SK-N-SH (cell line): Measurements from ENCODE around the gene TCTN2. TPM values are rescaled to one million over a fixed set of nuclear protein-coding genes. Genes with fewer than 3 reads are reported as not detected.

Source experiments
- CTCF ChIA-PET: fragments of 300-600, 350-600 bp; formaldehyde crosslinking; extraction: SDS; loops from one replicate; lab custom pipeline; 2021; lab: Yijun Ruan, JAX
- POLR2A ChIA-PET: fragments of 350-600 bp; sonication (Branson Sonifier 250); formaldehyde crosslinking; extraction: SDS; loops from one replicate; lab custom pipeline; 2020; ENCODE audit warnings: antibody characterized with exemption, inconsistent platforms; lab: Yijun Ruan, JAX
- DNase-seq: peaks from one replicate; pipeline ENCODE4 v3.0.0; 2012
- H2AFZ ChIP-seq: fragments of 200-600 bp; sonication (generic); 2 replicates; pipeline ENCODE4 v1.8.1; 2016; ENCODE audit warnings: antibody characterized with exemption, mild to moderate bottlenecking, low read depth
- H3F3A ChIP-seq: fragments of 200-600 bp; sonication (generic); replicated peaks from 2 replicates; pipeline ENCODE3; 2016; ENCODE audit warnings: antibody characterized with exemption, mild to moderate bottlenecking; ENCODE audit not compliant: insufficient read depth
- H3K27ac ChIP-seq, 2 experiments: fragments of 200-500 bp in 1 of 2; fragments of 200-600 bp in 1 of 2; sonication (Bioruptor generic) in 1 of 2; sonication (generic), shearing (Covaris generic) in 1 of 2; 2 replicates each; pipeline versions ENCODE4 v1.5.1 to v1.6.1; 2014 to 2016; ENCODE audit warnings: low read depth in 2 of 2, inconsistent platforms in 1 of 2, low read length in 1 of 2, mild to moderate bottlenecking in 1 of 2, mixed read lengths in 1 of 2
- H3K27me3 ChIP-seq: fragments of 200-600 bp; sonication (generic), shearing (Covaris generic); 2 replicates; pipeline ENCODE4 v1.6.1; 2016; ENCODE audit warnings: mixed run types; ENCODE audit not compliant: insufficient read depth
- H3K36me3 ChIP-seq, 2 experiments: fragments of 200-500 bp in 1 of 2; fragments of 200-600 bp in 1 of 2; sonication (Bioruptor generic) in 1 of 2; sonication (generic) in 1 of 2; replicated peaks in 1 of 2; 2 replicates each; pipeline versions ENCODE3 to v1.5.1; 2014 to 2016; ENCODE audit warnings: low read length in 1 of 2, mild to moderate bottlenecking in 1 of 2; ENCODE audit not compliant: insufficient read depth in 2 of 2, control insufficient read depth in 1 of 2
- H3K4me1 ChIP-seq, 2 experiments: fragments of 200-500 bp in 1 of 2; fragments of 200-600 bp in 1 of 2; sonication (Bioruptor generic) in 1 of 2; sonication (generic), shearing (Covaris generic) in 1 of 2; 2 replicates each; pipeline versions ENCODE4 v1.5.1 to v1.6.1; 2014 to 2016; ENCODE audit warnings: low read depth in 1 of 2, low read length in 1 of 2, mixed run types in 1 of 2; ENCODE audit not compliant: insufficient read depth in 2 of 2, control insufficient read depth in 1 of 2
- H3K4me2 ChIP-seq: fragments of 200-600 bp; sonication (generic), shearing (Covaris generic); 2 replicates; pipeline ENCODE4 v1.6.1; 2017; ENCODE audit warnings: mixed run types
- H3K4me3 ChIP-seq, 2 experiments: fragments of 200-500 bp in 1 of 2; fragments of 200-600 bp in 1 of 2; sonication (Bioruptor generic) in 1 of 2; sonication (generic), shearing (Covaris generic) in 1 of 2; 2 replicates each; pipeline versions ENCODE4 v1.5.1 to v1.8.1; 2014 to 2016; ENCODE audit warnings: low read depth in 2 of 2, inconsistent platforms in 1 of 2, low read length in 1 of 2, mild to moderate bottlenecking in 1 of 2, mixed read lengths in 1 of 2, moderate library complexity in 1 of 2
- H3K79me2 ChIP-seq: fragments of 200-600 bp; sonication (generic); 2 replicates; pipeline ENCODE4 v1.8.1; 2017; ENCODE audit warnings: mild to moderate bottlenecking; ENCODE audit not compliant: insufficient read depth
- H3K9ac ChIP-seq: fragments of 200-600 bp; sonication (generic); 2 replicates; pipeline ENCODE4 v1.6.1; 2017; ENCODE audit warnings: mixed run types
- H3K9me2 ChIP-seq: fragments of 200-600 bp; sonication (generic); 2 replicates; pipeline ENCODE4 v1.6.1; 2017; ENCODE audit warnings: mixed run types
- H3K9me3 ChIP-seq: fragments of 200-600 bp; sonication (generic); 2 replicates; pipeline ENCODE4 v1.6.1; 2017; ENCODE audit warnings: mixed run types, mild to moderate bottlenecking, moderate library complexity
- H4K20me1 ChIP-seq: fragments of 200-600 bp; sonication (generic); 2 replicates; pipeline ENCODE4 v1.6.1; 2017; ENCODE audit warnings: mild to moderate bottlenecking, mixed run types; ENCODE audit not compliant: insufficient read depth
- CHD2 ChIP-seq: fragments of 150-350 bp; IDR thresholded peaks from 2 replicates; pipeline ENCODE4 v1.6.1; 2018; ENCODE audit warnings: low read length; ENCODE audit not compliant: partially characterized antibody
- CTCF ChIP-seq: fragments of 200-600 bp; sonication (generic); IDR thresholded peaks from 2 replicates; pipeline ENCODE4 v1.6.1; 2017; ENCODE audit warnings: antibody characterized with exemption, mild to moderate bottlenecking, moderate library complexity
- ELF1 ChIP-seq: IDR thresholded peaks from 2 replicates; pipeline ENCODE4 v1.4.0; 2012
- EP300 ChIP-seq, 2 experiments: IDR thresholded peaks; 2 replicates each; pipeline versions ENCODE4 v1.4.0 to v1.6.1; 2012; ENCODE audit warnings: borderline replicate concordance in 1 of 2, low read depth in 1 of 2, low read length in 1 of 2
- EZH2phosphoT487 ChIP-seq: fragments of 200-600 bp; sonication (generic); IDR thresholded peaks from 2 replicates; pipeline ENCODE4 v1.6.1; 2017; ENCODE audit warnings: low read depth, mixed run types, mild to moderate bottlenecking, antibody characterized with exemption, moderate library complexity, borderline replicate concordance
- FOXJ3 ChIP-seq: sonication (generic); formaldehyde crosslinking; IDR thresholded peaks from 2 replicates; pipeline ENCODE4 v1.5.1; 2020; ENCODE audit warnings: mild to moderate bottlenecking, missing genetic modification reagents
- FOXM1 ChIP-seq: IDR thresholded peaks from 2 replicates; pipeline ENCODE4 v1.4.0; 2012; ENCODE audit warnings: low read depth, mild to moderate bottlenecking
- GABPA ChIP-seq: IDR thresholded peaks from 2 replicates; pipeline ENCODE4 v1.4.0; 2012; ENCODE audit warnings: low read depth, mild to moderate bottlenecking
- JUND ChIP-seq: IDR thresholded peaks from 2 replicates; pipeline ENCODE4 v1.4.0; 2012
- MEF2A ChIP-seq: IDR thresholded peaks from 2 replicates; pipeline ENCODE4 v1.4.0; 2012; ENCODE audit warnings: low read depth, borderline replicate concordance
- MXI1 ChIP-seq: IDR thresholded peaks from 2 replicates; pipeline ENCODE4 v1.6.1; 2012; ENCODE audit warnings: mild to moderate bottlenecking, low read depth, low read length, improper control_type of control experiment
- NFIC ChIP-seq: IDR thresholded peaks from 2 replicates; pipeline ENCODE4 v1.4.0; 2012; ENCODE audit warnings: borderline replicate concordance
- NRF1 ChIP-seq: IDR thresholded peaks from 2 replicates; pipeline ENCODE4 v1.6.1; 2012; ENCODE audit warnings: low read depth, mild to moderate bottlenecking, low read length
- PBX3 ChIP-seq: IDR thresholded peaks from 2 replicates; pipeline ENCODE4; 2012
- POLR2AphosphoS5 ChIP-seq: IDR thresholded peaks from 2 replicates; pipeline ENCODE4 v1.6.1; 2012; ENCODE audit warnings: low read depth, low read length
- RAD21 ChIP-seq: IDR thresholded peaks from 2 replicates; pipeline ENCODE4 v1.6.1; 2012; ENCODE audit warnings: mild to moderate bottlenecking, low read length
- RCOR1 ChIP-seq: fragments of 150-350 bp; IDR thresholded peaks from 2 replicates; pipeline ENCODE4 v1.6.1; 2017; ENCODE audit warnings: antibody characterized with exemption, low read length
- RXRA ChIP-seq: IDR thresholded peaks from 2 replicates; pipeline ENCODE4 v1.4.0; 2012; ENCODE audit warnings: low read depth, mild to moderate bottlenecking, borderline replicate concordance
- SIN3A ChIP-seq: IDR thresholded peaks from 2 replicates; pipeline ENCODE4 v1.6.1; 2012; ENCODE audit warnings: low read depth, mild to moderate bottlenecking, low read length, moderate library complexity, borderline replicate concordance
- SMC3 ChIP-seq: IDR thresholded peaks from 2 replicates; pipeline ENCODE4 v1.6.1; 2012; ENCODE audit warnings: low read depth, low read length, improper control_type of control experiment
- TAF1 ChIP-seq: IDR thresholded peaks from 2 replicates; pipeline ENCODE4 v1.6.1; 2012; ENCODE audit warnings: low read depth, mild to moderate bottlenecking, low read length, moderate library complexity, borderline replicate concordance
- TCF12 ChIP-seq: IDR thresholded peaks from 2 replicates; pipeline ENCODE4 v1.4.0; 2012
- USF1 ChIP-seq: IDR thresholded peaks from 2 replicates; pipeline ENCODE4 v1.4.0; 2012; ENCODE audit warnings: low read depth, borderline replicate concordance
- WGBS: methylation state at CpG from one replicate; pipeline ENCODE4 v1.1.6; 2017; ENCODE audit warnings: low lambda C conversion rate; 5-methylcytosine and 5-hydroxymethylcytosine counted together
- polyA plus RNA-seq, 3 experiments: library from polyadenylated mRNA; depleted of rRNA; stranded (reverse); fragments of >200 nt; gene quantifications; 2 replicates each; pipeline ENCODE4 v1.2.3, GENCODE V29; 2012
- TF ChIP-seq, protein P1 (sequence below): fragments of 150-350 bp; IDR thresholded peaks from 2 replicates; pipeline ENCODE4 v1.6.1; 2016; ENCODE audit warnings: mild to moderate bottlenecking, low read depth, low read length

Gene TCTN2
- polyA plus RNA-seq, 1 of the 3 experiments (the other 2 are of a cell fraction) = 9.1 TPM

DNA sequence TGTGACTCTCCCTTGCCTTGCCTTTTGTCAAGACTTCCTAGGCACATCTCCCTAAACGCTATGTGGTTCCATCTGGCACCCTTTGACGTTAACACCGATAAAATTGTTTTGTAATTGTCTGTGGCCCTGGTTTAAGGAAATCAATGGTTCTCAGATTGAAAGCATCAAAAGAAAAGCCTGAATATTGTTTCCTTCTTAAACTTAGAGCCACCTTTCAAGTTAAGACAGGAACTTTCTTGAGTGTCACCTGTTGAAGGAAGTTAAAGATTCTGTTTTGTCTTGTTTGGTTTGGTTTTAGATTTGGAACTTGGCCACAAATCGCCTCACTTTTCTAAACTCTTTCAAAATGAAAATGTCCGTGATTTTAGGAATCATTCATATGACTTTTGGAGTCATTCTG is 76.4 kb downstream of the TCTN2 start:
- Histone ChIP-seq H4K20me1 (no peaks in the 10 kb centered on the region), H3K4me1 (no peaks in the 10 kb centered on the region), H3K9me2 (no peaks in the 10 kb centered on the region), H3K4me3 (no peak overlapping the region), H3K9me3 (no peaks in the 10 kb centered on the region), H3K4me2 (no peak overlapping the region), H2AFZ (no peak overlapping the region), H3K36me3 (peaks cover 42 to 63% of the 10 kb centered on the region in 2 experiments), H3K9ac (no peak overlapping the region), H3K27ac (no peak overlapping the region), H3K27me3 (no peaks in the 10 kb centered on the region), H3K79me2 (no peaks in the 10 kb centered on the region), H3F3A (no peaks in the 10 kb centered on the region)
- POLR2A ChIA-PET = no interaction called here
- CTCF ChIA-PET = no interaction called here
- no peak for TF ChIP-seq TAF1
- TF ChIP-seq USF1 = no peak
- TF ChIP-seq EZH2phosphoT487 = no peak
- no peak for TF ChIP-seq GABPA
- TF ChIP-seq RXRA = no peak
- no peak for TF ChIP-seq SIN3A
- no peak for TF ChIP-seq NFIC
- no peak for TF ChIP-seq RAD21
- TF ChIP-seq CHD2 = no peak
- no peak for TF ChIP-seq MXI1
- TF ChIP-seq FOXM1 = no peak
- TF ChIP-seq TCF12 = no peak
- no peak for TF ChIP-seq EP300 (IDR thresholded peaks at IDR 0.05; ENCODE audit: borderline replicate concordance in 1 of 2, low read depth in 1 of 2, low read length in 1 of 2)
- TF ChIP-seq JUND = no peak
- TF ChIP-seq ELF1 = no peak
- TF ChIP-seq POLR2AphosphoS5 = no peak
- no peak for DNase-seq
- 94% methylated on average over 5 of the region's 5 CpGs for WGBS

- 91% methylated on average over 6 of the region's 6 CpGs for WGBS
- POLR2A ChIA-PET = no interaction called here
- CTCF ChIA-PET = no interaction called here
These were observed 77.2 kb downstream of the TCTN2 start for GRCh38 chr12:123748161-123748560.

More at GRCh38 chr12:123748161-123748560, 77.2 kb downstream of the TCTN2 start:
- Histone ChIP-seq H3K9me2 (no peaks in the 10 kb centered on the region), H3K36me3 (peaks cover 43 to 65% of the 10 kb centered on the region in 2 experiments), H3K4me1 (no peaks in the 10 kb centered on the region), H3K9me3 (no peaks in the 10 kb centered on the region), H3F3A (no peaks in the 10 kb centered on the region), H3K4me3 (no peak overlapping the region), H3K9ac (no peak overlapping the region), H2AFZ (no peak overlapping the region), H3K27ac (no peak overlapping the region), H4K20me1 (no peaks in the 10 kb centered on the region), H3K4me2 (no peak overlapping the region), H3K79me2 (no peaks in the 10 kb centered on the region), H3K27me3 (no peaks in the 10 kb centered on the region)
- TF ChIP-seq CTCF (no peak), ELF1 (no peak), FOXJ3 (CRISPR knock-in tag) (no peak), SIN3A (no peak), PBX3 (no peak), RAD21 (no peak), RXRA (no peak), SMC3 (no peak), EZH2phosphoT487 (no peak), NRF1 (no peak), MEF2A (no peak), RCOR1 (no peak), GABPA (no peak)
- TF ChIP-seq, protein P1, sequence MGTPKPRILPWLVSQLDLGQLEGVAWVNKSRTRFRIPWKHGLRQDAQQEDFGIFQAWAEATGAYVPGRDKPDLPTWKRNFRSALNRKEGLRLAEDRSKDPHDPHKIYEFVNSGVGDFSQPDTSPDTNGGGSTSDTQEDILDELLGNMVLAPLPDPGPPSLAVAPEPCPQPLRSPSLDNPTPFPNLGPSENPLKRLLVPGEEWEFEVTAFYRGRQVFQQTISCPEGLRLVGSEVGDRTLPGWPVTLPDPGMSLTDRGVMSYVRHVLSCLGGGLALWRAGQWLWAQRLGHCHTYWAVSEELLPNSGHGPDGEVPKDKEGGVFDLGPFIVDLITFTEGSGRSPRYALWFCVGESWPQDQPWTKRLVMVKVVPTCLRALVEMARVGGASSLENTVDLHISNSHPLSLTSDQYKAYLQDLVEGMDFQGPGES = no peak
- no peak for DNase-seq
